HepG2 (cell line): ENCODE results near the gene IFITM10. TPM values are rescaled to one million over a fixed set of nuclear protein-coding genes. Genes with fewer than 3 reads are reported as not detected.

Experiments
- ATAC-seq: fragments of 200-7000 bp; cut with Tn5 transposase; 3 replicates; pipeline ENCODE4 v1.9.1; 2020; ENCODE audit warnings: mild to moderate bottlenecking, moderate library complexity
- BruUV-seq: library from RNA; stranded (reverse); fragments of 400-500 nt; replicated peaks from 2 replicates; lab custom pipeline; 2021; lab: Mats Ljungman, UMichigan
- CTCF ChIA-PET: fragments of 300-600 bp; formaldehyde crosslinking; extraction: SDS; loops from one replicate; lab custom pipeline; 2021; ENCODE audit warnings: low total read pairs, inconsistent platforms, low intra/inter-chr PET ratio; lab: Yijun Ruan, JAX
- POLR2A ChIA-PET: fragments of 350-600 bp; sonication (Branson Sonifier 250); formaldehyde crosslinking; loops from one replicate; lab custom pipeline; 2020; ENCODE audit warnings: antibody characterized with exemption, inconsistent platforms; lab: Yijun Ruan, JAX
- DNase-seq: peaks from one replicate; pipeline ENCODE4 v3.0.0-alpha.2; 2015; ENCODE audit warnings: low spot score
- FAIRE-seq: peaks from 3 replicates; lab custom pipeline; 2011; peaks lifted over from hg19 to GRCh38; lab: Jason Lieb, UNC
- H2AFZ ChIP-seq: one replicate; pipeline ENCODE4 v1.6.1; 2011; ENCODE audit warnings: low read length, inconsistent platforms
- H3K27ac ChIP-seq: fragments of 300-600 bp; 3 replicates; pipeline ENCODE4 v1.8.0; 2011; ENCODE audit warnings: mixed run types, mild to moderate bottlenecking, mixed read lengths, low read length, inconsistent platforms; ENCODE audit not compliant: insufficient read depth; ENCODE audit errors: extremely low read length
- H3K27me3 ChIP-seq, 2 experiments: fragments of 200-600 bp in 1 of 2; 2 replicates in 1 of 2; 3 replicates in 1 of 2; pipeline versions ENCODE4 v1.6.0 to v1.8.0; 2011; ENCODE audit warnings: low read length in 2 of 2, mild to moderate bottlenecking in 2 of 2, moderate library complexity in 2 of 2, inconsistent platforms in 1 of 2; ENCODE audit not compliant: insufficient read depth in 2 of 2, control insufficient read depth in 1 of 2
- H3K36me3 ChIP-seq, 2 experiments: fragments of 200-600 bp in 1 of 2; replicated peaks in 1 of 2; 2 replicates in 1 of 2; 3 replicates in 1 of 2; pipeline versions ENCODE4 v1.5.1 to v1.8.0; 2011; ENCODE audit warnings: low read length in 2 of 2, inconsistent platforms in 1 of 2; ENCODE audit not compliant: insufficient read depth in 2 of 2, control insufficient read depth in 1 of 2
- H3K4me1 ChIP-seq: 2 replicates; pipeline ENCODE4 v1.5.1; 2012; ENCODE audit warnings: low read length, inconsistent platforms; ENCODE audit not compliant: insufficient read depth
- H3K4me2 ChIP-seq: 2 replicates; pipeline ENCODE4 v1.6.0; 2011; ENCODE audit warnings: low read depth, low read length, inconsistent platforms
- H3K4me3 ChIP-seq, 3 experiments: fragments of 200-600 bp in 1 of 3; sonication (generic), shearing (Covaris generic) in 1 of 3; replicated peaks in 1 of 3; 2 replicates each; pipeline ENCODE4 v1.5.1; 2011 to 2016; ENCODE audit warnings: low read length in 3 of 3, inconsistent platforms in 2 of 3, low read depth in 2 of 3, mild to moderate bottlenecking in 2 of 3, control low read depth in 1 of 3, mixed read lengths in 1 of 3; ENCODE audit not compliant: insufficient read depth in 1 of 3
- H3K79me2 ChIP-seq: one replicate; pipeline ENCODE4 v1.6.1; 2011; ENCODE audit warnings: low read length, inconsistent platforms; ENCODE audit not compliant: insufficient read depth
- H3K9ac ChIP-seq: 2 replicates; pipeline ENCODE4 v1.6.0; 2011; ENCODE audit warnings: mild to moderate bottlenecking, low read depth, low read length, inconsistent platforms; ENCODE audit not compliant: insufficient read depth
- H3K9me3 ChIP-seq: 2 replicates; pipeline ENCODE4 v1.5.1; 2012; ENCODE audit warnings: mild to moderate bottlenecking, low read length
- H4K20me1 ChIP-seq: 2 replicates; pipeline ENCODE4 v1.6.0; 2011; ENCODE audit warnings: inconsistent platforms, mild to moderate bottlenecking, low read length, moderate library complexity; ENCODE audit not compliant: insufficient read depth
- AGO2 ChIP-seq: fragments of 200-400 bp; formaldehyde crosslinking; optimal IDR thresholded peaks from 2 replicates; pipeline ENCODE3; 2017; ENCODE audit warnings: mild to moderate bottlenecking, low read depth, low read length, moderate library complexity
- AKAP8 ChIP-seq: sonication (generic); formaldehyde crosslinking; IDR thresholded peaks from 2 replicates; pipeline ENCODE4 v1.5.1; 2020; ENCODE audit warnings: mild to moderate bottlenecking, missing genetic modification reagents
- ATF7 ChIP-seq, 2 experiments: fragments of 450-650 bp in 1 of 2; sonication (generic) in 1 of 2; formaldehyde crosslinking in 1 of 2; IDR thresholded peaks; 2 replicates each; pipeline versions ENCODE4 v1.4.0 to v1.6.1; 2016 to 2020; ENCODE audit warnings: antibody characterized with exemption in 1 of 2, mild to moderate bottlenecking in 1 of 2, missing genetic modification reagents in 1 of 2
- ELF1 ChIP-seq: sonication (generic); formaldehyde crosslinking; IDR thresholded peaks from 2 replicates; pipeline ENCODE4 v1.4.0; 2020; ENCODE audit warnings: missing genetic modification reagents
- ELF3 ChIP-seq: IDR thresholded peaks from 2 replicates; pipeline ENCODE4 v1.6.1; 2016; ENCODE audit warnings: missing genetic modification reagents, missing compliant biosample characterization
- EP300 ChIP-seq, 3 experiments: sonication (generic) in 1 of 3; formaldehyde crosslinking in 1 of 3; IDR thresholded peaks; 2 replicates each; pipeline versions ENCODE4 v1.5.1 to v1.6.1; 2011 to 2020; ENCODE audit warnings: low read depth in 2 of 3, low read length in 2 of 3, borderline replicate concordance in 1 of 3, improper control_type of control experiment in 1 of 3, mild to moderate bottlenecking in 1 of 3, missing genetic modification reagents in 1 of 3, moderate library complexity in 1 of 3
- ESRRA ChIP-seq: sonication (generic); formaldehyde crosslinking; IDR thresholded peaks from 2 replicates; pipeline ENCODE4 v1.5.1; 2020; ENCODE audit warnings: mild to moderate bottlenecking, low read depth, missing genetic modification reagents
- HDAC2 ChIP-seq: sonication (generic); formaldehyde crosslinking; IDR thresholded peaks from 2 replicates; pipeline ENCODE4 v1.4.0; 2020; ENCODE audit warnings: missing genetic modification reagents
- KDM5B ChIP-seq: sonication (generic); formaldehyde crosslinking; IDR thresholded peaks from 2 replicates; pipeline ENCODE4 v1.4.0; 2020; ENCODE audit warnings: missing genetic modification reagents, mild to moderate bottlenecking, borderline replicate concordance
- SIN3A ChIP-seq: IDR thresholded peaks from 2 replicates; pipeline ENCODE4 v1.6.1; 2011; ENCODE audit warnings: low read depth, mild to moderate bottlenecking, control low read depth, low read length, borderline replicate concordance
- SPEN ChIP-seq: sonication (generic); formaldehyde crosslinking; IDR thresholded peaks from 2 replicates; pipeline ENCODE4 v1.5.1; 2020; ENCODE audit warnings: low read depth, mild to moderate bottlenecking, missing genetic modification reagents
- TAF1 ChIP-seq: sonication (generic); formaldehyde crosslinking; IDR thresholded peaks from 2 replicates; pipeline ENCODE4 v1.4.0; 2020; ENCODE audit warnings: missing genetic modification reagents
- ZBTB7B ChIP-seq: sonication (generic); formaldehyde crosslinking; IDR thresholded peaks from 2 replicates; pipeline ENCODE4 v1.4.0; 2020; ENCODE audit warnings: missing genetic modification reagents
- ZNF160 ChIP-seq: sonication (generic); formaldehyde crosslinking; IDR thresholded peaks from 2 replicates; pipeline ENCODE4 v1.8.0; 2022; ENCODE audit warnings: mild to moderate bottlenecking, inconsistent platforms, missing genetic modification reagents
- ZNF737 ChIP-seq: sonication (generic); formaldehyde crosslinking; IDR thresholded peaks from 2 replicates; pipeline ENCODE4 v1.5.0; 2020; ENCODE audit warnings: missing genetic modification reagents, mild to moderate bottlenecking, borderline replicate concordance
- ZNF788 ChIP-seq: sonication (generic); formaldehyde crosslinking; IDR thresholded peaks from 2 replicates; pipeline ENCODE4 v1.5.0; 2020; ENCODE audit warnings: mild to moderate bottlenecking, missing genetic modification reagents, borderline replicate concordance
- WGBS: methylation state at CpG from one replicate; pipeline ENCODE4 v1.1.6; 2017; ENCODE audit warnings: low lambda C conversion rate; 5-methylcytosine and 5-hydroxymethylcytosine counted together
- in situ Hi-C: cut with HindIII; loops from 2 replicates; pipeline ENCODE4 v1.10.0; 2017; ENCODE audit warnings: low pct_unique_long_range_greater_than_20kb; ENCODE audit not compliant: extremely low pct_ligation_motif_present
- intact Hi-C: fragments of 100-400 bp; cut with micrococcal nuclease; formaldehyde crosslinking; loops from one replicate; pipeline ENCODE4 v1.10.0; 2022; ENCODE audit not compliant: unreplicated experiment
- polyA plus RNA-seq, 8 experiments: library from polyadenylated mRNA; depleted of rRNA in 3 of 8; stranded (reverse) in 7 of 8; unstranded in 1 of 8; fragments of >200 nt; fragmentation: Illumina TruSeq in 4 of 8; extraction: Trizol in 4 of 8; gene quantifications; 2 replicates each; pipeline versions ENCODE4 v1.2.1 to v1.2.3, GENCODE V29; 2011 to 2016; ENCODE audit warnings: low read depth in 4 of 8, missing spikeins in 1 of 8, mixed read lengths in 1 of 8; ENCODE audit not compliant: insufficient read depth in 1 of 8
- total RNA-seq, 5 experiments: library from RNA; depleted of rRNA; stranded (reverse); fragments of >200 nt; fragmentation: Illumina TruSeq; extraction: Trizol; gene quantifications; 2 replicates each; pipeline ENCODE4 v1.2.3, GENCODE V29; 2016; ENCODE audit warnings: low read depth in 1 of 5
- TF ChIP-seq, protein P1 (sequence below): sonication (generic); formaldehyde crosslinking; conservative IDR thresholded peaks from 2 replicates; pipeline ENCODE4 v1.8.1; 2023; ENCODE audit warnings: missing genetic modification reagents
- TF ChIP-seq, protein P2 (sequence below): sonication (generic); formaldehyde crosslinking; IDR thresholded peaks from 2 replicates; pipeline ENCODE4 v1.5.1; 2020; ENCODE audit warnings: missing genetic modification reagents, mild to moderate bottlenecking, borderline replicate concordance

The IFITM10 gene
- total and polyA plus RNA-seq, 2 of the 13 experiments (the other 11 are each of a cell fraction or from before 2014, with no cell fraction given) = 0.09 to 0.13 TPM

DNA sequence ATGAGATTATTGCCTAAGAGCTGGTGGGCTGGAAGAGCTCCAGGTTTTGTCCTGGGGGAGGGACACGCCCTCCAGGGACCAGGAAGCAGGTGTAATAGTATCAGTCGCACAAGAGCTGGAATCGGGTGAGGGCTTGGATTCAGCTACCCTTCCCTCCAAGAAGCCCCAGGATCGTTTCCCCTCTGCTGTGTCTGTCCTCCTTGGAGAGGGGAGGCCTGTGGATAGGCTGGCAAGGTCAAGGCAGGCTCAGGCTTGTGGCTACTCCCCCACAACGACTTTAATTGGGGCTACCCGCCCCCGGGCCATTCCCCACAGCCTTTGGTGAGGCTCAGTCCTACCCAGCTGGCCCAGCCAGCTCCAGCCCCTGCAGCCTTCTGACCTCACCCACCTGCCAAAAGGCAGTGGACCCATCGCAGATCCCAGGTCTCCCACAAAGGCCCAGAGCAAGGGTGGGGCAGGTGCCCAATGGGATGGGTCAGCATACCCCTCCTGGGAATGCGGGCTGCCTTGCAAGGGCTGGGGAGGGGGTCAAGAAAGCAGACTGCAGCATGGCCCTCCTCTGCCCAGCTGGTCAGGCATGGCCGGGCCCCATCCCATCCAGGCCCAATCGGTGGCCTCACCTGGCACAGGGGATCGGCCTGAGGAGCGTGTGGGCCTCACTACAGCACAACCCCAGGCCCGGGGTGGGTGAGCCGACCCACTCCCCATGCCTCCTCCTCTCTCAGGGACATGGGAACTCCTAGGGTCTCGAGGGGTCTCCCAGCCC, 12.3 kb upstream of the IFITM10 start:
- Histone ChIP-seq H3K79me2 (peaks cover 9% of the 10 kb centered on the region), H4K20me1 (no peaks in the 10 kb centered on the region; the same call in 1 of the 2 replicates), H3K27ac (peak overlapping the region; percentile 76), H3K9ac (peak overlapping the region; percentile 82), H3K9me3 (no peaks in the 10 kb centered on the region), H3K4me2 (peak overlapping the region; percentile 89), H3K36me3 (peaks cover 7 to 13% of the 10 kb centered on the region in 2 experiments; a peak in 4 of 5 replicates), H3K27me3 (peaks cover 0 to 17% of the 10 kb centered on the region in 2 experiments; a peak in 3 of 5 replicates), H2AFZ (no peak overlapping the region), H3K4me3 (peak overlapping the region; percentile 84 to 93 (median 85)), H3K4me1 (peaks cover 38% of the 10 kb centered on the region)
- BruUV-seq = no TSS peak
- ChIA-PET POLR2A (interaction anchor here (0.9 to 1.9 kb wide), 13 partner anchors 10 to 375 kb away, joined by 3 to 12 read pairs (median 3); partner anchors contain the start of gene IFITM10), CTCF (no interaction called here)
- DNase-seq (peak; percentile 83), ATAC-seq (peak; percentile 57), FAIRE-seq (peak; percentile 66)
- WGBS = 1% methylated on average over 13 of the region's 16 CpGs
- in situ Hi-C loops = loop anchor here (5.0 kb wide), 1 partner anchor 65 kb away; the partner anchor contains the start of gene KRTAP5-6
- intact Hi-C loops = loop anchor here (2.0 kb wide), 1 partner anchor 72 kb away; the partner anchor contains the start of gene SYT8
- TF ChIP-seq SIN3A (peak; percentile 79; the same call in 1 of the 2 replicates), ZNF788 (peak; percentile 22; the same call in 1 of the 2 replicates), KDM5B (CRISPR knock-in tag) (peak; percentile 45; the same call in 1 of the 2 replicates), HDAC2 (CRISPR knock-in tag) (peak; percentile 76), ELF1 (CRISPR knock-in tag) (peak; percentile 88; the same call in 1 of the 2 replicates), ELF3 (peak; percentile 96), ESRRA (CRISPR knock-in tag) (peak; percentile 36; the same call in 1 of the 2 replicates), SPEN (CRISPR knock-in tag) (0 out of 2 replicates have a peak, but pooled peaks have one; percentile 21), ZNF737 (CRISPR knock-in tag) (0 out of 2 replicates have a peak, but pooled peaks have one; percentile 22), EP300 (IDR thresholded peaks at IDR 0.05; ENCODE audit: low read depth in 2 of 2, low read length in 2 of 2) (peak in 1 of 2 experiments; percentile 47; a peak in 1 of 4 replicates), EP300 (CRISPR knock-in tag; IDR thresholded peaks at IDR 0.05; ENCODE audit: borderline replicate concordance) (no peak), AGO2 (peak; percentile 6), ATF7 (IDR thresholded peaks at IDR 0.05) (no peak), ATF7 (CRISPR knock-in tag; IDR thresholded peaks at IDR 0.05) (peak; percentile 10; the same call in 1 of the 2 replicates), ZBTB7B (CRISPR knock-in tag) (peak; percentile 66; the same call in 1 of the 2 replicates), AKAP8 (CRISPR knock-in tag) (peak; percentile 57; the same call in 1 of the 2 replicates), ZNF160 (CRISPR knock-in tag) (no peak), TAF1 (CRISPR knock-in tag) (peak; percentile 52; the same call in 1 of the 2 replicates)
- TF ChIP-seq, protein P1, sequence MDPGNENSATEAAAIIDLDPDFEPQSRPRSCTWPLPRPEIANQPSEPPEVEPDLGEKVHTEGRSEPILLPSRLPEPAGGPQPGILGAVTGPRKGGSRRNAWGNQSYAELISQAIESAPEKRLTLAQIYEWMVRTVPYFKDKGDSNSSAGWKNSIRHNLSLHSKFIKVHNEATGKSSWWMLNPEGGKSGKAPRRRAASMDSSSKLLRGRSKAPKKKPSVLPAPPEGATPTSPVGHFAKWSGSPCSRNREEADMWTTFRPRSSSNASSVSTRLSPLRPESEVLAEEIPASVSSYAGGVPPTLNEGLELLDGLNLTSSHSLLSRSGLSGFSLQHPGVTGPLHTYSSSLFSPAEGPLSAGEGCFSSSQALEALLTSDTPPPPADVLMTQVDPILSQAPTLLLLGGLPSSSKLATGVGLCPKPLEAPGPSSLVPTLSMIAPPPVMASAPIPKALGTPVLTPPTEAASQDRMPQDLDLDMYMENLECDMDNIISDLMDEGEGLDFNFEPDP (CRISPR knock-in tag) = 0 out of 2 replicates have a peak, but pooled peaks have one; percentile 58
- TF ChIP-seq, protein P2, sequence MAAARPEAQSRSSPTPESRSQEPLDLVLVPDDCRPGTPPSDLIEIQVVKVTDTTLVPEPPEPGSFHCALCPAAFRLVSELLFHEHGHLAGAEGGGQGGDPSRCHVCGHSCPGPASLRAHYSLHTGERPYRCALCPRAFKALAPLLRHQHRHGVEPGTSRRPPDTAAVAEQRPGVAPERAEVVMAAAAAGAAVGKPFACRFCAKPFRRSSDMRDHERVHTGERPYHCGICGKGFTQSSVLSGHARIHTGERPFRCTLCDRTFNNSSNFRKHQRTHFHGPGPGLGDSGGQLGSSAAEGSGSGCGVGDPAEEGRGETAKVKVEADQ (CRISPR knock-in tag) = no peak
